Right lobe of liver (tissue), 4 donors: ENCODE measurements around the gene CUL1.

Experiments used
- POLR2A ChIP-seq: fragments of 450-650 bp; IDR thresholded peaks from one replicate; pipeline ENCODE4 v1.6.1; 2017; ENCODE audit warnings: antibody characterized with exemption, mild to moderate bottlenecking
- TF ChIP-seq, protein P1 (sequence below), 4 donors: fragments of 200-600 bp in 3 of 4; fragments of 450-650 bp in 1 of 4; IDR thresholded peaks; one replicate each; pipeline versions ENCODE4 v1.5.1 to v1.8.0; 2016 to 2022; ENCODE audit warnings: antibody characterized with exemption in 4 of 4, mild to moderate bottlenecking in 2 of 4
- donor health status: DM: no; HTN: no; CAD: no.
- donor health status: DM: no; HTN: no; CAD: no.
- donor health status: DM: no; HTN: yes; CAD: no.

GRCh38 chr7:148698007-148698396, 701 bp upstream of the CUL1 start:
- TF ChIP-seq, protein P1, sequence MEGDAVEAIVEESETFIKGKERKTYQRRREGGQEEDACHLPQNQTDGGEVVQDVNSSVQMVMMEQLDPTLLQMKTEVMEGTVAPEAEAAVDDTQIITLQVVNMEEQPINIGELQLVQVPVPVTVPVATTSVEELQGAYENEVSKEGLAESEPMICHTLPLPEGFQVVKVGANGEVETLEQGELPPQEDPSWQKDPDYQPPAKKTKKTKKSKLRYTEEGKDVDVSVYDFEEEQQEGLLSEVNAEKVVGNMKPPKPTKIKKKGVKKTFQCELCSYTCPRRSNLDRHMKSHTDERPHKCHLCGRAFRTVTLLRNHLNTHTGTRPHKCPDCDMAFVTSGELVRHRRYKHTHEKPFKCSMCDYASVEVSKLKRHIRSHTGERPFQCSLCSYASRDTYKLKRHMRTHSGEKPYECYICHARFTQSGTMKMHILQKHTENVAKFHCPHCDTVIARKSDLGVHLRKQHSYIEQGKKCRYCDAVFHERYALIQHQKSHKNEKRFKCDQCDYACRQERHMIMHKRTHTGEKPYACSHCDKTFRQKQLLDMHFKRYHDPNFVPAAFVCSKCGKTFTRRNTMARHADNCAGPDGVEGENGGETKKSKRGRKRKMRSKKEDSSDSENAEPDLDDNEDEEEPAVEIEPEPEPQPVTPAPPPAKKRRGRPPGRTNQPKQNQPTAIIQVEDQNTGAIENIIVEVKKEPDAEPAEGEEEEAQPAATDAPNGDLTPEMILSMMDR (IDR thresholded peaks at IDR 0.05): no peak
- no peak for TF ChIP-seq POLR2A
